ENCODE data around the gene TREX2. TPM values are rescaled to one million over a fixed set of nuclear protein-coding genes. Genes with fewer than 3 reads are reported as not detected.

The TREX2 gene
- total and polyA plus RNA-seq, 2 of the 8 experiments (the other 6 are each of a cell fraction or from before 2014, with no cell fraction given), result 0.71 to 0.80 TPM

DNA sequence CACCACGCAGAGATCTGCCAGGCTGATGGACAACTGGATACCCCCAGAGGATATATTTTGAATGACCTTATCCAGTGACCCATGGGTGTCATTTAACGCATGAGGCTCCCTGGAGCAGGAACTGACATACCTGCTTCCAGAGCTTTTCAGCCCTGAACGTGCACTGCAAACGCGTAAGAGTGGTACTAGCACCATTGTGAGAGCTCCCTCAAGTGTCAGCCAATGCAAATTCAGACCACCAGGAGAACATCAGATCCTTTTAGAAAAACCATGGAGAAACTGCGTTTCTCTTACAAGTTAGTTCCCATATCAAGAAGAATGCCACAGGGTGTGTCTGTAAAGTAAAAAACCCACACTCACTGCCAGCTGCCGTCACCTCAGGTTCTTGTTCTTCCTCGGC lies 7.3 kb downstream of the TREX2 start:
- CTCF ChIA-PET (ENCODE audit: partially characterized antibody), result interaction anchor here (0.6 to 2.2 kb wide), 11 partner anchors 15 to 497 kb away, joined by 3 to 6 read pairs (median 4); no protein-coding TSS in a partner anchor
- DNase-seq (ENCODE audit: low read depth in 1 of 2, low spot score in 2 of 2), result no peak

More for the DNA sequence above, 7.3 kb downstream of the TREX2 start:
- no peak overlapping the region for H2AK5ac ChIP-seq (ENCODE audit: low read depth, low read length)
- FAIRE-seq, result peak; percentile 97
- H4K5ac ChIP-seq (ENCODE audit: insufficient read length, low read depth, low read length), result no peak overlapping the region
- no peaks in the 10 kb centered on the region for H3K36me3 ChIP-seq (ENCODE audit: control insufficient read depth in 2 of 4, insufficient read depth in 4 of 4, low read length in 3 of 4)
- WGBS, 2 experiments (ENCODE audit: extremely low coverage in 1 of 2, insufficient coverage in 1 of 2, insufficient read length in 1 of 2, insufficient replicate concordance in 2 of 2, low coverage in 1 of 2, low lambda C conversion rate in 2 of 2, missing lambda C conversion rate in 1 of 2), result 50% methylated on average over 8 of the region's 8 CpGs; no CpG with 5 or more reads in 1 of the 2 experiments
- H3K4me1 ChIP-seq (replicated peaks in 1 of 4; ENCODE audit: control insufficient read depth in 3 of 4, insufficient read depth in 4 of 4, low read length in 3 of 4), result no peaks in the 10 kb centered on the region
- no peak overlapping the region for H2BK5ac ChIP-seq (ENCODE audit: low read depth, low read length)
- H3K4me2 ChIP-seq (ENCODE audit: insufficient read depth in 1 of 2, low read depth in 2 of 2, low read length in 2 of 2), result no peak overlapping the region
- no peak overlapping the region for H3K4me3 ChIP-seq (ENCODE audit: extremely low read depth in 1 of 4, insufficient read depth in 2 of 4, low read depth in 3 of 4, low read length in 4 of 4)
- H2BK15ac ChIP-seq (ENCODE audit: low read length), result no peak overlapping the region
- no peak overlapping the region for H3K9ac ChIP-seq (replicated peaks in 1 of 4; ENCODE audit: extremely low read depth in 1 of 4, low read depth in 3 of 4, low read length in 3 of 4)
- no peaks in the 10 kb centered on the region for H4K20me1 ChIP-seq (replicated peaks in 1 of 2; ENCODE audit: control insufficient read depth in 1 of 2, insufficient read depth in 2 of 2, low read length in 2 of 2)
- H2AFZ ChIP-seq (ENCODE audit: low read length), result no peak overlapping the region
- H4K8ac ChIP-seq (ENCODE audit: extremely low read depth, insufficient read depth, low read length), result no peak overlapping the region
- H3K27me3 ChIP-seq (replicated peaks in 1 of 4; ENCODE audit: control insufficient read depth in 3 of 4, extremely low read depth in 1 of 4, insufficient read depth in 3 of 4, low read length in 3 of 4), result no peaks in the 10 kb centered on the region
- H3K18ac ChIP-seq (ENCODE audit: extremely low read depth, low read length), result no peak overlapping the region
- H3K23me2 ChIP-seq (ENCODE audit: low read depth, low read length), result no peaks in the 10 kb centered on the region
- no peak overlapping the region for H3K4ac ChIP-seq (replicated peaks; ENCODE audit: insufficient read length, low read depth, low read length)
- no peak overlapping the region for H2BK120ac ChIP-seq (replicated peaks; ENCODE audit: low read depth, low read length)
- H3K27ac ChIP-seq (ENCODE audit: low read depth, low read length), result no peak overlapping the region
- no peak overlapping the region for H3K14ac ChIP-seq (ENCODE audit: insufficient read length)
- no peak overlapping the region for H2BK20ac ChIP-seq (ENCODE audit: low read length)
- H3K56ac ChIP-seq (replicated peaks; ENCODE audit: insufficient read length, low read depth, low read length), result no peak overlapping the region
- H3K79me1 ChIP-seq (ENCODE audit: low read depth, low read length), result no peaks in the 10 kb centered on the region
- no peak for TF ChIP-seq CREB1 (IDR thresholded peaks at IDR 0.05)
- TF ChIP-seq RAD21 (IDR thresholded peaks at IDR 0.05 in 1 of 2, conservative IDR thresholded peaks at IDR 0.05 in 1 of 2; ENCODE audit: low read depth in 2 of 2, low read length in 2 of 2), result peak; percentile 46 to 64; a peak in 3 of 4 replicates
- TF ChIP-seq, protein P1, sequence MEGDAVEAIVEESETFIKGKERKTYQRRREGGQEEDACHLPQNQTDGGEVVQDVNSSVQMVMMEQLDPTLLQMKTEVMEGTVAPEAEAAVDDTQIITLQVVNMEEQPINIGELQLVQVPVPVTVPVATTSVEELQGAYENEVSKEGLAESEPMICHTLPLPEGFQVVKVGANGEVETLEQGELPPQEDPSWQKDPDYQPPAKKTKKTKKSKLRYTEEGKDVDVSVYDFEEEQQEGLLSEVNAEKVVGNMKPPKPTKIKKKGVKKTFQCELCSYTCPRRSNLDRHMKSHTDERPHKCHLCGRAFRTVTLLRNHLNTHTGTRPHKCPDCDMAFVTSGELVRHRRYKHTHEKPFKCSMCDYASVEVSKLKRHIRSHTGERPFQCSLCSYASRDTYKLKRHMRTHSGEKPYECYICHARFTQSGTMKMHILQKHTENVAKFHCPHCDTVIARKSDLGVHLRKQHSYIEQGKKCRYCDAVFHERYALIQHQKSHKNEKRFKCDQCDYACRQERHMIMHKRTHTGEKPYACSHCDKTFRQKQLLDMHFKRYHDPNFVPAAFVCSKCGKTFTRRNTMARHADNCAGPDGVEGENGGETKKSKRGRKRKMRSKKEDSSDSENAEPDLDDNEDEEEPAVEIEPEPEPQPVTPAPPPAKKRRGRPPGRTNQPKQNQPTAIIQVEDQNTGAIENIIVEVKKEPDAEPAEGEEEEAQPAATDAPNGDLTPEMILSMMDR (IDR thresholded peaks at IDR 0.05; ENCODE audit: control extremely low read depth in 1 of 3, insufficient read depth in 1 of 3, low read depth in 1 of 3, low read length in 3 of 3), result peak in 2 of 3 experiments; percentile 39 to 45; a peak in 3 of 4 replicates
- TF ChIP-seq CBX5 (IDR thresholded peaks at IDR 0.05; ENCODE audit: low read depth, low read length), result no peak
- no peak overlapping the region for H3K23ac ChIP-seq (ENCODE audit: insufficient read length)
- H4K91ac ChIP-seq (replicated peaks; ENCODE audit: insufficient read length, low read length), result no peak overlapping the region
- no peaks in the 10 kb centered on the region for H3K79me2 ChIP-seq (ENCODE audit: control insufficient read depth in 1 of 2, insufficient read depth in 2 of 2, low read length in 2 of 2)
- H2BK12ac ChIP-seq (ENCODE audit: low read depth, low read length), result no peak overlapping the region
- H3K9me3 ChIP-seq (ENCODE audit: insufficient read depth in 2 of 2, low read depth in 1 of 2, low read length in 1 of 2), result no peaks in the 10 kb centered on the region
- POLR2A ChIA-PET (ENCODE audit: partially characterized antibody), result interaction anchor here (0.6 to 0.7 kb wide), 2 partner anchors 203 to 400 kb away, joined by 3 read pairs; no protein-coding TSS in a partner anchor

All from H1 (cell line).